Psoas muscle (tissue), 8 donors: ENCODE results near the gene CYTH4. TPM values are rescaled to one million over a fixed set of nuclear protein-coding genes. Genes with fewer than 3 reads are reported as not detected.

Experiments used
- ATAC-seq, 4 donors: fragments of 200-7000 bp; cut with Tn5 transposase; one replicate each; pipeline ENCODE4 v1.9.1; 2020; ENCODE audit warnings: moderate library complexity in 3 of 4, mild to moderate bottlenecking in 2 of 4
- DNase-seq, 2 donors: peaks; one replicate each; pipeline ENCODE4 v3.0.0-alpha.2; 2020
- H3K27ac ChIP-seq: fragments of 200-600 bp; one replicate; pipeline ENCODE4 v1.8.0; 2022
- H3K27me3 ChIP-seq, 3 donors: fragments of 200-600 bp in 1 of 3; one replicate each; pipeline versions ENCODE4 v1.6.1 to v1.8.0; 2013 to 2022; ENCODE audit warnings: low read length in 2 of 3, mild to moderate bottlenecking in 2 of 3, moderate library complexity in 1 of 3; ENCODE audit not compliant: insufficient read depth in 3 of 3
- H3K36me3 ChIP-seq, 2 donors: fragments of 200-600 bp in 1 of 2; one replicate each; pipeline versions ENCODE4 v1.6.1 to v1.8.0; 2013 to 2022; ENCODE audit warnings: low read depth in 1 of 2, mild to moderate bottlenecking in 1 of 2, moderate library complexity in 1 of 2; ENCODE audit not compliant: insufficient read depth in 1 of 2
- H3K4me1 ChIP-seq: fragments of 200-600 bp; one replicate; pipeline ENCODE4 v1.8.0; 2022
- H3K4me3 ChIP-seq: fragments of 200-600 bp; one replicate; pipeline ENCODE4 v1.8.0; 2022; ENCODE audit warnings: mild to moderate bottlenecking
- H3K9me3 ChIP-seq: fragments of 200-600 bp; one replicate; pipeline ENCODE4 v1.8.0; 2022
- CTCF ChIP-seq: fragments of 200-600 bp; IDR thresholded peaks from one replicate; pipeline ENCODE4 v1.8.0; 2022; ENCODE audit warnings: antibody characterized with exemption
- whole genome bisulfite sequencing, 3 donors: extraction: QIAGEN DNeasy Blood & Tissue Kit; methylation state at CpG; one replicate each; pipeline versions ENCODE4 v1.1.6 to v1.1.7; 2013; 5-methylcytosine and 5-hydroxymethylcytosine counted together
- intact Hi-C, 2 donors: fragments of 100-400 bp; cut with DNase I; formaldehyde crosslinking; loops; one replicate each; pipeline versions ENCODE4 v1.11.0 to v1.14.2; 2022
- polyA plus RNA-seq, 3 donors: library from polyadenylated mRNA; stranded (reverse); fragments of 200-250 nt; gene quantifications; one replicate each; pipeline ENCODE4 v1.2.3, GENCODE V29; 2013
- total RNA-seq, 4 donors: library from RNA; stranded (reverse); fragmentation: NEBNext Ultra II Directional in 2 of 4; extraction: Animal tissue kit (Norgen Biotek cat#: 25700) in 2 of 4; gene quantifications; one replicate each; pipeline versions ENCODE4 v1.2.1 to v1.2.4, GENCODE V29; 2021 to 2023
- donor health status: healthy with polysubstance abuse.
- donor health status: DM: no; HTN: no; CAD: no; lungs with moderate emphysema.
- donor health status: Bipolar disorder and iron deficiency.
- donor health status: healthy.
- donor health status: DM: yes; HTN: yes; CAD: no.
- donor health status: DM: no; HTN: no; CAD: no.
- donor health status: DM: no; HTN: no; CAD: no.
- donor health status: DM: yes; HTN: yes; CAD: no.

CYTH4 gene
- total and polyA plus RNA-seq, 7 donors = 0.63 to 8.5 (median 3.0) TPM

GRCh38 chr22:37255558-37256006 is 26.7 kb upstream of the CYTH4 start:
- no peak overlapping the region for H3K27ac ChIP-seq
- H3K9me3 ChIP-seq = no peaks in the 10 kb centered on the region
- H3K4me3 ChIP-seq = no peak overlapping the region
- peaks cover 5 to 67% (median 7%) of the 10 kb centered on the region in 3 donors for H3K27me3 ChIP-seq
- TF ChIP-seq CTCF = no peak
- H3K4me1 ChIP-seq = no peaks in the 10 kb centered on the region
- H3K36me3 ChIP-seq = no peaks in the 10 kb centered on the region
- no peak for ATAC-seq
- no peak for DNase-seq
- intact Hi-C loops = no loop called here

GRCh38 chr22:37256075-37256726 is 26.1 kb upstream of the CYTH4 start:
- intact Hi-C loops = no loop called here
- peaks cover 5 to 68% (median 7%) of the 10 kb centered on the region in 3 donors for H3K27me3 ChIP-seq

GRCh38 chr22:37258005-37258752 is 24.1 kb upstream of the CYTH4 start:
- Histone ChIP-seq H3K4me3 (no peak overlapping the region), H3K4me1 (no peaks in the 10 kb centered on the region)
- no peak for DNase-seq

More at GRCh38 chr22:37256075-37256726, 26.1 kb upstream of the CYTH4 start:
- Histone ChIP-seq H3K36me3 (no peaks in the 10 kb centered on the region), H3K9me3 (no peaks in the 10 kb centered on the region), H3K4me3 (no peak overlapping the region), H3K27ac (no peak overlapping the region), H3K4me1 (no peaks in the 10 kb centered on the region)
- ATAC-seq (no peak), DNase-seq (no peak)
- no peak for TF ChIP-seq CTCF
- 49 to 53% (median 50%) methylated on average over 10 of the region's 10 CpGs for WGBS, 3 donors

GRCh38 chr22:37258753-37259401 is 23.4 kb upstream of the CYTH4 start:
- TF ChIP-seq CTCF = no peak
- Histone ChIP-seq H3K9me3 (no peaks in the 10 kb centered on the region), H3K27ac (no peak overlapping the region), H3K4me1 (no peaks in the 10 kb centered on the region), H3K36me3 (no peaks in the 10 kb centered on the region), H3K27me3 (peaks cover 7 to 75% (median 8%) of the 10 kb centered on the region in 3 donors), H3K4me3 (no peak overlapping the region)
- intact Hi-C loops = no loop called here
- 73 to 81% (median 77%) methylated on average over 14 of the region's 14 CpGs for WGBS, 3 donors
- ATAC-seq (no peak), DNase-seq (no peak)

More at GRCh38 chr22:37258005-37258752, 24.1 kb upstream of the CYTH4 start:
- ATAC-seq = no peak
- Histone ChIP-seq H3K9me3 (no peaks in the 10 kb centered on the region), H3K36me3 (no peaks in the 10 kb centered on the region), H3K27me3 (peaks cover 7 to 75% (median 8%) of the 10 kb centered on the region in 3 donors), H3K27ac (no peak overlapping the region)
- no peak for TF ChIP-seq CTCF
- intact Hi-C loops = no loop called here
- 70 to 82% (median 70%) methylated on average over 9 of the region's 9 CpGs for WGBS, 3 donors
